ENCODE results near the gene PPP1R14B.

Gene PPP1R14B

GRCh38 chr11:64245401-64245796, 1.3 kb downstream of the PPP1R14B start:
- DNase-seq: peak; percentile 83

GRCh38 chr11:64244966-64245365, 1.8 kb downstream of the PPP1R14B start:
- peak; percentile 14 for DNase-seq

- DNase-seq: peak; percentile 11
Observed at GRCh38 chr11:64244107-64244506, 2.6 kb downstream of the PPP1R14B start.

- DNase-seq: peak; percentile 4
Observed at GRCh38 chr11:64243236-64243854, 3.4 kb downstream of the PPP1R14B start.

GRCh38 chr11:64241491-64242374, 5.0 kb downstream of the PPP1R14B start:
- peak; percentile 63 for DNase-seq

GRCh38 chr11:64241241-64241490, 5.6 kb downstream of the PPP1R14B start:
- peak; percentile 100 for DNase-seq

- peak; percentile 99 for DNase-seq
Observed at GRCh38 chr11:64240435-64241240, 6.1 kb downstream of the PPP1R14B start, which contains the start of gene FKBP2. FKBP2 (plus strand) TSS chr11:64241095; CDS start chr11:64242388, 1,293 bp downstream.

GRCh38 chr11:64239662-64240434, 6.9 kb downstream of the PPP1R14B start:
- DNase-seq: no peak

GRCh38 chr11:64238999-64239398, 7.7 kb downstream of the PPP1R14B start:
- DNase-seq: peak; percentile 78

- DNase-seq: peak; percentile 72
Observed at GRCh38 chr11:64238076-64238475, 8.7 kb downstream of the PPP1R14B start.

- DNase-seq: peak; percentile 96
Observed at GRCh38 chr11:64237484-64237951, 9.2 kb downstream of the PPP1R14B start.

- no peak for DNase-seq
Observed at GRCh38 chr11:64235437-64236161, 11.1 kb downstream of the PPP1R14B start.

GRCh38 chr11:64234647-64235379, 11.9 kb downstream of the PPP1R14B start:
- peak; percentile 83 for DNase-seq

GRCh38 chr11:64233913-64234586, 12.7 kb downstream of the PPP1R14B start, which contains the start of gene VEGFB:
VEGFB (plus strand) TSS chr11:64234584; CDS start chr11:64234834, 250 bp downstream.
- peak; percentile 89 for DNase-seq

GRCh38 chr11:64232967-64233315, 13.8 kb downstream of the PPP1R14B start:
- DNase-seq: no peak

GRCh38 chr11:64232182-64232966, 14.4 kb downstream of the PPP1R14B start:
- no peak for DNase-seq

- DNase-seq: peak; percentile 39
Observed at GRCh38 chr11:64231546-64231945, 15.2 kb downstream of the PPP1R14B start.

- peak; percentile 45 for DNase-seq
Observed at GRCh38 chr11:64230985-64231365, 15.8 kb downstream of the PPP1R14B start.

GRCh38 chr11:64230171-64230984, 16.4 kb downstream of the PPP1R14B start, which contains the start of gene DNAJC4:
DNAJC4 (plus strand) TSS chr11:64230548; CDS start chr11:64230855, 307 bp downstream.
- peak; percentile 98 for DNase-seq

All from RPMI8226 (cell line).